CD14-positive monocyte (primary cell): ENCODE results near the gene FAM131B. TPM values are rescaled to one million over a fixed set of nuclear protein-coding genes. Genes with fewer than 3 reads are reported as not detected.

Experiments
- DNase-seq, 3 donors: peaks; one replicate each; pipeline ENCODE4 v3.0.0-alpha.2; 2011 to 2022
- H2AFZ ChIP-seq: 2 replicates; pipeline ENCODE4 v1.6.0; 2012; ENCODE audit warnings: mild to moderate bottlenecking, low read depth, low read length, inconsistent platforms; ENCODE audit not compliant: insufficient read depth, poor library complexity, severe bottlenecking
- H3K27ac ChIP-seq, 2 donors: 1 replicate in 1 of 2; 2 replicates in 1 of 2; pipeline ENCODE4 v1.5.1; 2012 to 2013; ENCODE audit warnings: low read length in 2 of 2, control low read depth in 1 of 2, inconsistent platforms in 1 of 2, low read depth in 1 of 2, mild to moderate bottlenecking in 1 of 2
- H3K27me3 ChIP-seq, 2 donors: one replicate each; pipeline versions ENCODE4 v1.6.0 to v1.6.1; 2011 to 2013; ENCODE audit warnings: low read length in 2 of 2; ENCODE audit not compliant: control insufficient read depth in 2 of 2, insufficient read depth in 2 of 2
- H3K36me3 ChIP-seq, 2 donors: replicated peaks in 1 of 2; 1 replicate in 1 of 2; 2 replicates in 1 of 2; pipeline versions ENCODE4 v1.5.1 to v1.6.1; 2012 to 2013; ENCODE audit warnings: low read length in 2 of 2, control low read depth in 1 of 2, inconsistent platforms in 1 of 2, mild to moderate bottlenecking in 1 of 2; ENCODE audit not compliant: insufficient read depth in 2 of 2, control insufficient read depth in 1 of 2
- H3K4me1 ChIP-seq, 2 donors: 1 replicate in 1 of 2; 2 replicates in 1 of 2; pipeline versions ENCODE4 v1.5.1 to v1.6.1; 2012 to 2013; ENCODE audit warnings: low read length in 2 of 2, control low read depth in 1 of 2, inconsistent platforms in 1 of 2, mild to moderate bottlenecking in 1 of 2, moderate library complexity in 1 of 2; ENCODE audit not compliant: insufficient read depth in 2 of 2, control insufficient read depth in 1 of 2
- H3K4me2 ChIP-seq: replicated peaks from 2 replicates; pipeline ENCODE3; 2012; ENCODE audit warnings: low read length, moderate library complexity, mild to moderate bottlenecking; ENCODE audit not compliant: poor library complexity, severe bottlenecking; ENCODE audit errors: extremely low read depth
- H3K4me3 ChIP-seq, 3 experiments: fragments of 200-600 bp in 1 of 3; sonication (generic) in 1 of 3; replicated peaks in 1 of 3; 1 replicate in 2 of 3; 2 replicates in 1 of 3; pipeline ENCODE4 v1.5.1; 2011 to 2013; ENCODE audit warnings: low read length in 3 of 3, mild to moderate bottlenecking in 3 of 3, control low read depth in 2 of 3, low read depth in 2 of 3, inconsistent platforms in 1 of 3, moderate library complexity in 1 of 3
- H3K79me2 ChIP-seq: 2 replicates; pipeline ENCODE4 v1.6.0; 2012; ENCODE audit warnings: mild to moderate bottlenecking, control low read depth, inconsistent platforms, low read length, moderate library complexity; ENCODE audit not compliant: insufficient read depth
- H3K9ac ChIP-seq: 2 replicates; pipeline ENCODE4 v1.6.0; 2017; ENCODE audit warnings: low read length, mild to moderate bottlenecking; ENCODE audit not compliant: insufficient read depth, poor library complexity, severe bottlenecking
- H3K9me3 ChIP-seq, 2 donors: replicated peaks in 1 of 2; 1 replicate in 1 of 2; 2 replicates in 1 of 2; pipeline versions ENCODE4 v1.5.1 to v1.6.1; 2012 to 2013; ENCODE audit warnings: low read length in 2 of 2, control low read depth in 1 of 2; ENCODE audit not compliant: control insufficient read depth in 1 of 2, insufficient read depth in 1 of 2
- H4K20me1 ChIP-seq: 2 replicates; pipeline ENCODE4 v1.6.0; 2012; ENCODE audit warnings: mild to moderate bottlenecking, low read length, control low read depth, moderate library complexity; ENCODE audit not compliant: insufficient read depth
- H3K27ac Mint-ChIP-seq, 7 donors: one replicate each; pipeline ENCODE4 v1.8.0; 2020; ENCODE audit warnings: mild to moderate bottlenecking in 7 of 7, mixed read lengths in 7 of 7, moderate library complexity in 6 of 7, inconsistent platforms in 2 of 7
- H3K27me3 Mint-ChIP-seq, 3 donors: one replicate each; pipeline ENCODE4 v1.8.0; 2021 to 2022; ENCODE audit warnings: low read depth in 3 of 3, mild to moderate bottlenecking in 3 of 3, mixed read lengths in 3 of 3, moderate library complexity in 3 of 3, inconsistent platforms in 1 of 3
- H3K36me3 Mint-ChIP-seq, 2 donors: one replicate each; pipeline ENCODE4 v1.8.0; 2020; ENCODE audit warnings: mixed read lengths in 2 of 2, inconsistent platforms in 1 of 2, mild to moderate bottlenecking in 1 of 2
- H3K4me1 Mint-ChIP-seq: one replicate; pipeline ENCODE4 v1.8.0; 2020; ENCODE audit warnings: mild to moderate bottlenecking, mixed read lengths
- H3K4me3 Mint-ChIP-seq, 2 donors: one replicate each; pipeline ENCODE4 v1.8.0; 2020; ENCODE audit warnings: mild to moderate bottlenecking in 2 of 2, mixed read lengths in 2 of 2, moderate library complexity in 1 of 2
- H3K9me3 Mint-ChIP-seq, 7 donors: one replicate each; pipeline ENCODE4 v1.8.0; 2020 to 2022; ENCODE audit warnings: mixed read lengths in 7 of 7, mild to moderate bottlenecking in 6 of 7, moderate library complexity in 6 of 7, inconsistent platforms in 2 of 7
- CTCF ChIP-seq: fragments of 200-600 bp; IDR thresholded peaks from one replicate; pipeline ENCODE4 v1.8.0; 2022; ENCODE audit warnings: antibody characterized with exemption, mild to moderate bottlenecking
- WGBS: methylation state at CpG from one replicate; pipeline ENCODE4 v1.1.5; 2013; ENCODE audit warnings: missing lambda C conversion rate; ENCODE audit not compliant: insufficient coverage; 5-methylcytosine and 5-hydroxymethylcytosine counted together
- intact Hi-C, 2 donors: fragments of 100-400 bp; cut with micrococcal nuclease; formaldehyde crosslinking; loops; one replicate each; pipeline versions ENCODE4 v1.15.0 to v1.15.1; 2023
- polyA plus RNA-seq, 3 donors: library from polyadenylated mRNA; depleted of rRNA in 1 of 3; unstranded in 2 of 3; stranded (reverse) in 1 of 3; fragments of 300-500 nt in 2 of 3; fragments of >200 nt in 1 of 3; fragmentation: Illumina TruSeq in 2 of 3; gene quantifications; 1 replicate in 2 of 3; 2 replicates in 1 of 3; pipeline ENCODE4 v1.2.3, GENCODE V29; 2012 to 2021

Gene FAM131B
- polyA plus RNA-seq, 3 donors = 0.69 to 0.72 TPM; not detected in 1

- no peak for TF ChIP-seq CTCF
- intact Hi-C loops = loop anchor here in 1 of 2 donors (10.0 kb wide), 1 partner anchor 55 kb away; no protein-coding TSS in a partner anchor
- no peak overlapping the region for H3K9ac ChIP-seq
Measured at GRCh38 chr7:143359771-143360353, 2.7 kb downstream of the FAM131B start.

GRCh38 chr7:143358626-143359025, 3.9 kb downstream of the FAM131B start:
- Histone ChIP-seq H4K20me1 (no peaks in the 10 kb centered on the region), H3K27me3 (peaks cover 18 to 28% of the 10 kb centered on the region in 2 donors), H3K27ac (no peak overlapping the region), H3K79me2 (no peaks in the 10 kb centered on the region), H3K9ac (no peak overlapping the region), H3K4me2 (no peak overlapping the region), H2AFZ (no peak overlapping the region), H3K4me1 (peaks cover 15 to 27% of the 10 kb centered on the region in 2 donors), H3K36me3 (no peaks in the 10 kb centered on the region), H3K9me3 (no peaks in the 10 kb centered on the region), H3K4me3 (no peak overlapping the region)
- Mint-ChIP-seq H3K27ac (no peak overlapping the region), H3K27me3 (peaks cover 37 to 45% (median 39%) of the 10 kb centered on the region in 3 donors), H3K9me3 (peaks cover 0 to 25% (median 7%) of the 10 kb centered on the region in 7 donors), H3K4me3 (no peak overlapping the region), H3K4me1 (peaks cover 28% of the 10 kb centered on the region), H3K36me3 (peaks cover 10 to 13% of the 10 kb centered on the region in 2 donors)
- intact Hi-C loops = no loop called here
- 85% methylated on average over 11 of the region's 12 CpGs for WGBS
- no peak for TF ChIP-seq CTCF
- no peak for DNase-seq

More at GRCh38 chr7:143359771-143360353, 2.7 kb downstream of the FAM131B start:
- Histone ChIP-seq H3K4me3 (no peak overlapping the region), H3K79me2 (no peaks in the 10 kb centered on the region), H3K4me2 (no peak overlapping the region), H3K27me3 (peaks cover 30 to 40% of the 10 kb centered on the region in 2 donors), H3K9me3 (no peaks in the 10 kb centered on the region), H3K27ac (no peak overlapping the region), H2AFZ (no peak overlapping the region), H4K20me1 (no peaks in the 10 kb centered on the region), H3K36me3 (no peaks in the 10 kb centered on the region), H3K4me1 (peaks cover 15 to 27% of the 10 kb centered on the region in 2 donors)
- Mint-ChIP-seq H3K9me3 (peaks cover 0 to 24% (median 6%) of the 10 kb centered on the region in 7 donors), H3K27me3 (peaks cover 50 to 56% (median 50%) of the 10 kb centered on the region in 3 donors), H3K36me3 (peaks cover 10 to 13% of the 10 kb centered on the region in 2 donors), H3K4me1 (peaks cover 26% of the 10 kb centered on the region), H3K27ac (peak overlapping the region in 2 of 7 donors; percentile 43 to 65), H3K4me3 (peak overlapping the region; percentile 24 to 54)
- 76% methylated on average over 7 of the region's 11 CpGs for WGBS
- peak in 1 of 3 donors; percentile 41 for DNase-seq
